ENCODE data around the gene USH1G.

USH1G gene

GRCh38 chr17:74903671-74904070, 19.4 kb downstream of the USH1G start:
- DNase-seq (ENCODE audit: low read depth, low spot score): no peak

- DNase-seq (ENCODE audit: low read depth, low spot score): no peak
These were observed 20.0 kb downstream of the USH1G start for GRCh38 chr17:74903034-74903433.

- DNase-seq (ENCODE audit: low read depth, low spot score): no peak
These were observed 21.5 kb downstream of the USH1G start for GRCh38 chr17:74901353-74902135.

- DNase-seq (ENCODE audit: low read depth, low spot score): no peak
These were observed 22.8 kb downstream of the USH1G start for GRCh38 chr17:74900208-74900607.

GRCh38 chr17:74898376-74898946, 24.6 kb downstream of the USH1G start:
- DNase-seq (ENCODE audit: low read depth, low spot score): no peak

- DNase-seq (ENCODE audit: low read depth, low spot score): no peak
These were observed 29.0 kb downstream of the USH1G start for GRCh38 chr17:74893936-74894671.

- DNase-seq (ENCODE audit: low read depth, low spot score): no peak
These were observed 29.8 kb downstream of the USH1G start, which contains the start of gene FADS6 for GRCh38 chr17:74892974-74893911. Gene FADS6, minus strand, starts transcription at chr17:74893633. Its CDS starts 38 bp downstream, at chr17:74893595.

GRCh38 chr17:74892013-74892841, 30.8 kb downstream of the USH1G start:
- no peak for DNase-seq (ENCODE audit: low read depth, low spot score)

- DNase-seq (ENCODE audit: low read depth, low spot score): no peak
These were observed 32.5 kb downstream of the USH1G start for GRCh38 chr17:74890554-74890953.

- no peak for DNase-seq (ENCODE audit: low read depth, low spot score)
These were observed 34.6 kb downstream of the USH1G start for GRCh38 chr17:74888469-74888868.

GRCh38 chr17:74883241-74883745, 39.8 kb downstream of the USH1G start:
- no peak for DNase-seq (ENCODE audit: low read depth, low spot score)

GRCh38 chr17:74882517-74883240, 40.4 kb downstream of the USH1G start:
- no peak for DNase-seq (ENCODE audit: low read depth, low spot score)

- DNase-seq (ENCODE audit: low read depth, low spot score): no peak
These were observed 42.0 kb downstream of the USH1G start for GRCh38 chr17:74881073-74881472.

- no peak for DNase-seq (ENCODE audit: low read depth, low spot score)
These were observed 43.7 kb downstream of the USH1G start for GRCh38 chr17:74879308-74879707.

- DNase-seq (ENCODE audit: low read depth, low spot score): no peak
These were observed 44.4 kb downstream of the USH1G start for GRCh38 chr17:74878658-74879057.

GRCh38 chr17:74877592-74878548, 45.2 kb downstream of the USH1G start:
- DNase-seq (ENCODE audit: low read depth, low spot score): no peak

GRCh38 chr17:74875977-74876593, 47.0 kb downstream of the USH1G start:
- DNase-seq (ENCODE audit: low read depth, low spot score): no peak
